Prostate gland (tissue), 2 donors: Measurements from ENCODE around the gene COG5.

Source experiments
- CTCF ChIP-seq, 4 experiments: fragments of 200-600 bp in 2 of 4; fragments of 450-650 bp in 2 of 4; sonication (generic) in 2 of 4; IDR thresholded peaks; 1 replicate in 3 of 4; 2 replicates in 1 of 4; pipeline ENCODE4 v1.5.1; 2016 to 2019; ENCODE audit warnings: antibody characterized with exemption in 4 of 4, mild to moderate bottlenecking in 2 of 4, moderate library complexity in 2 of 4
- POLR2A ChIP-seq: fragments of 450-650 bp; IDR thresholded peaks from one replicate; pipeline ENCODE4 v1.6.1; 2016; ENCODE audit warnings: antibody characterized with exemption, mild to moderate bottlenecking
- POLR2AphosphoS5 ChIP-seq: sonication (generic); formaldehyde crosslinking; IDR thresholded peaks from one replicate; pipeline ENCODE4 v1.6.1; 2017; ENCODE audit warnings: antibody characterized with exemption

DNA sequence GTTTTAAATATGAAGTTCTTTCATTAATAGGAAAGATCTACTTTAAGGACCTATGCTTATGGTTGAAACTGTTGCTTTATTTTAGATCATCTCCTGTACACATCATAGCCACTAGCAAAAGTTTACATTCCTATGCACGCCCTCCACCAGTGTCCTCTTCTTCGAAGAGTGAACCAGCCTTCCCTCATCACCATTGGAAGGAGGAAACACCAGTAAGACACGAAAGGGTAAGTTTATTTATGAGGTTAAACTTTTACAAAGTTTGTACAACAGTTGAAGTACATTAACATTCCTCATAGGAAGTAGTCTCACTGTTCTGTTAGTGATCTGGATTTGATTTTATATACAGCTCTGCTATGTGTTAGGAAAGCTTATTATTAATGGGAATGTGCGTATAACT lies 378.0 kb downstream of the COG5 start:
- no peak for TF ChIP-seq CTCF (IDR thresholded peaks at IDR 0.05)
- TF ChIP-seq POLR2A: no peak
- TF ChIP-seq POLR2AphosphoS5: no peak
